GM19193 (cell line): ENCODE data around the gene GYS2.

Experiments
- POLR2A ChIP-seq: IDR thresholded peaks from 4 replicates; pipeline ENCODE4 v1.6.1; 2011; ENCODE audit not compliant: insufficient read depth, insufficient read length; ENCODE audit errors: extremely low read depth

GYS2 gene

GRCh38 chr12:21545557-21545956 lies 59.1 kb downstream of the GYS2 start:
- TF ChIP-seq POLR2A, result no peak

GRCh38 chr12:21543151-21543550 lies 61.5 kb downstream of the GYS2 start:
- no peak for TF ChIP-seq POLR2A

GRCh38 chr12:21542403-21542802 lies 62.2 kb downstream of the GYS2 start:
- TF ChIP-seq POLR2A, result no peak

- no peak for TF ChIP-seq POLR2A
These were observed 62.9 kb downstream of the GYS2 start for GRCh38 chr12:21541773-21542172.

- TF ChIP-seq POLR2A, result no peak
These were observed 64.8 kb downstream of the GYS2 start for GRCh38 chr12:21539797-21540196.

- TF ChIP-seq POLR2A, result no peak
These were observed 66.5 kb downstream of the GYS2 start for GRCh38 chr12:21538061-21538653.

- no peak for TF ChIP-seq POLR2A
These were observed 75.2 kb downstream of the GYS2 start for GRCh38 chr12:21529456-21529855.

GRCh38 chr12:21528953-21529352 lies 75.7 kb downstream of the GYS2 start:
- no peak for TF ChIP-seq POLR2A

- no peak for TF ChIP-seq POLR2A
These were observed 77.0 kb downstream of the GYS2 start for GRCh38 chr12:21527451-21528180.

- TF ChIP-seq POLR2A, result no peak
These were observed 77.8 kb downstream of the GYS2 start for GRCh38 chr12:21526721-21527345.

- TF ChIP-seq POLR2A, result no peak
These were observed 78.6 kb downstream of the GYS2 start, which contains the start of gene SPX for GRCh38 chr12:21526053-21526452. Gene SPX, plus strand, starts transcription at chr12:21526296. Its CDS starts 177 bp downstream, at chr12:21526473.

- no peak for TF ChIP-seq POLR2A
These were observed 81.5 kb downstream of the GYS2 start for GRCh38 chr12:21523148-21523547.

GRCh38 chr12:21521541-21521940 lies 83.1 kb downstream of the GYS2 start:
- no peak for TF ChIP-seq POLR2A

- no peak for TF ChIP-seq POLR2A
These were observed 86.2 kb downstream of the GYS2 start for GRCh38 chr12:21518451-21518850.

GRCh38 chr12:21516281-21516680 lies 88.4 kb downstream of the GYS2 start:
- TF ChIP-seq POLR2A, result no peak

- TF ChIP-seq POLR2A, result no peak
These were observed 94.9 kb downstream of the GYS2 start for GRCh38 chr12:21509768-21510167.
